ENCODE measurements around the gene CSF2. TPM values are rescaled to one million over a fixed set of nuclear protein-coding genes. Genes with fewer than 3 reads are reported as not detected.
A peak's percentile ranks its signal among the peaks of the same experiment; 100 is the strongest.

CSF2 gene
- total RNA-seq, 2 donors from 2014 or later = 31.1 to 50.7 TPM

DNA sequence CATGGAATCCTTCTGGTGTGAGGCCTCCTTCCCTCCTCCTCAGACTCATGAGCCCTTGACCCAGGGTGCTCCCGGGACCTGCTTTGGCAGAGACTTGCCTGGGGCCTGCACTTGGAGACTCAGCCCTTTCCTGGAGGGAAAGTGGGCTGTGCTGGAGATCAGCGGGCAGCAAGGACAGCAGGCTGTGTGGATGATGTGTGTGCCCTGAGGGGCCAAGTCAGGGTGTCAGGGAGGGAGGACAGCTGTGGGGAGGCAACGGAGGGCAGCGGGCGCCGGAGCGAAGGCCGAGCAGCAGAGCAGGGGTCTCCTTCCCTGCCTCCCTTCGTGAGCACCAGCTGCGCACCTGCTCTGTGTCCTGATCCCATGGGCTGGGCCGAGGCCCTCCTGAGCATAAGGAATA, 6.1 kb upstream of the CSF2 start:
- no peak overlapping the region for H3K4me3 Mint-ChIP-seq
- no peak overlapping the region for H3K27ac Mint-ChIP-seq
- no peaks in the 10 kb centered on the region for H3K9me3 Mint-ChIP-seq
- ATAC-seq (replicated peaks in 1 of 2) = no peak
- H3K36me3 Mint-ChIP-seq (ENCODE audit: insufficient read depth in 2 of 2) = no peaks in the 10 kb centered on the region
- no peak for DNase-seq
- H3K4me1 Mint-ChIP-seq (ENCODE audit: low read depth) = peaks cover 66% of the 10 kb centered on the region
- H3K27me3 Mint-ChIP-seq (ENCODE audit: low read depth) = no peaks in the 10 kb centered on the region

DNA sequence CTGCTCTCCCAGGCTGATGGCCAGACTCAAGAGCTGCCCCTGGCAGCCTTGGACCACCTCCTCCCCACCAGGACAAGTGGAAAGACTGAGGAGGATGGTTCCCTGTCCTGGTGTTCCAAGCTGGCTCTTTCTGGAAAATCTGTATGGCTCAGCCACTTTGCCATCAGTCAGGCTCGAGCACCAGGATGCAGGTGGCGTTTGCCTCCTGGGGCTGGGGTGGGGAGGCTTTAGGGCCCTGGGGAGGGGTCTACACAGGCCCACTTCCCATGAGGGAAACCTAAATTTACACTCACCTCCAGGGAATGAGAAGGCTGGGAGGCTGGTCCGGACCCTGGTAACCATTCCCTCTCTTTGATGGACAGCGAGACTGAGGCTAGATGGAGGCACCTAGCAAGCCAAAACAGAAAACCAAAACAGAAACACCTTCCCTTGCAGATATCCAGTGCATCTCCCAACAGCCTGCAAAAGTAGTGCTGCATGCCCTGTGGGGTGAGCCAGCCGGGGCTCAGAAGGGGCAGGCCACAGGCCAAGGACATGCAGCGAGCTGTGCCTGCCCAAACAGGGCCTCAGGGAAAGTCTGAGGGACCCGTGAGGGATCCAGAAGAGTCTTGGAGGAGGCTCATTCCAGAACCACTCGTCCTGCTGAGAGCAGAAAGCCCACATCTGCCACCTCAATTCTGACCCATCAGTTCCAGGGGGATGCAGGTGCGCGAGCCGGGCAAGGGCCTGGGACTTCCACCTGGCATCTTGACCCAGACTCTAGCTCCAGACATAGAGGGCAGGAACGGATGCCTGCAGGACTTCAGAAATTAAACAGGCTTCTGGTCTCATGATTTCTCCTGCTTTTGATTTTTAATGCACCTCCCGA, 5.4 kb upstream of the CSF2 start:
- no peak overlapping the region for H3K4me3 Mint-ChIP-seq
- H3K36me3 Mint-ChIP-seq (ENCODE audit: insufficient read depth in 2 of 2) = no peaks in the 10 kb centered on the region
- ATAC-seq (replicated peaks in 1 of 2) (no peak), DNase-seq (no peak)
- H3K9me3 Mint-ChIP-seq = no peaks in the 10 kb centered on the region
- H3K27me3 Mint-ChIP-seq (ENCODE audit: low read depth) = no peaks in the 10 kb centered on the region
- no peak overlapping the region for H3K27ac Mint-ChIP-seq
- H3K4me1 Mint-ChIP-seq (ENCODE audit: low read depth) = peaks cover 71% of the 10 kb centered on the region

DNA sequence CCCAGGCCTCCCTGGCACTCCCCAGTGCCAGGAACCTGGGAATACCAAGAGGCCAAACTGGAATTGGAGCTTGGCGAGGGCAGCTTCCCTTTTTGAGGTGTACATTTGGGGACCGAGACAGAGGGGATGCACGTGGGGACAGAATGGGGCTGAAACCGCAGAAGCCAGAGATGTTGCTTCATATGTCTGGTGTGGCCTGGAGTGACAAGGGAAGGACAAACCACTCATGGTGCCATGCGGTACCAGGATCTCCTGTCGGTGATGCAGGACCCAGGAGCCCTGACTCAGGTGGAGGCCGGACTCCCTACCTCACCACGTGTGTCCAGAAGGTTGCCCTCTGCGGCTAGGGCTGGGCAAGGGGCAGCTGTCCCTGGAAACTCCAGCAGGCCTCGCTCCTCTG, 4.0 kb upstream of the CSF2 start:
- DNase-seq (no peak), ATAC-seq (replicated peaks in 1 of 2) (no peak)
- Mint-ChIP-seq H3K27me3 (ENCODE audit: low read depth) (no peaks in the 10 kb centered on the region), H3K4me3 (no peak overlapping the region), H3K9me3 (no peaks in the 10 kb centered on the region), H3K36me3 (ENCODE audit: insufficient read depth in 2 of 2) (no peaks in the 10 kb centered on the region), H3K4me1 (ENCODE audit: low read depth) (peaks cover 71% of the 10 kb centered on the region), H3K27ac (no peak overlapping the region)

DNA sequence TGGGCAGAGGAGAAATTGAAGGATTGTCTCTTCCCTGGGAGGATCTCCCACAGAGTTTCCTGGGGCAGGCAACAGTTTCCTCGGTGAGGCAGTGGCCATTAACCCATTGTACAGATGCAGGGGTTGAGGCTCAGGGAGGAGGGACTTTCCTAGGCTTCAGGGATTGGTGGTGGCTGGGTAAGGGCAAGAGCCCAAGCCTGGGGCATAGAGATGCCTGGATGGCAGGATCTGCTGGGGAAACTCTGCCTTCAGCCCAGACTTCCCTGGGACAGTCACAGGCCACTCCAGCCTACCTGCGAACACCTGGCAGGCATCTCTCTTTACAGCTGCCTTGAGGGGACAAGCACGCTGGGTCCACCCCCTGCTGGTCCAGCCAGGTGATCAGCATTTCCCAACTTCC, 3.6 kb upstream of the CSF2 start:
- no peak overlapping the region for H3K4me3 Mint-ChIP-seq
- no peaks in the 10 kb centered on the region for H3K9me3 Mint-ChIP-seq
- no peaks in the 10 kb centered on the region for H3K27me3 Mint-ChIP-seq (ENCODE audit: low read depth)
- H3K27ac Mint-ChIP-seq = no peak overlapping the region
- DNase-seq = no peak
- H3K36me3 Mint-ChIP-seq (ENCODE audit: insufficient read depth in 2 of 2) = no peaks in the 10 kb centered on the region
- H3K4me1 Mint-ChIP-seq (ENCODE audit: low read depth) = peaks cover 71% of the 10 kb centered on the region
- ATAC-seq (replicated peaks in 1 of 2) = no peak

DNA sequence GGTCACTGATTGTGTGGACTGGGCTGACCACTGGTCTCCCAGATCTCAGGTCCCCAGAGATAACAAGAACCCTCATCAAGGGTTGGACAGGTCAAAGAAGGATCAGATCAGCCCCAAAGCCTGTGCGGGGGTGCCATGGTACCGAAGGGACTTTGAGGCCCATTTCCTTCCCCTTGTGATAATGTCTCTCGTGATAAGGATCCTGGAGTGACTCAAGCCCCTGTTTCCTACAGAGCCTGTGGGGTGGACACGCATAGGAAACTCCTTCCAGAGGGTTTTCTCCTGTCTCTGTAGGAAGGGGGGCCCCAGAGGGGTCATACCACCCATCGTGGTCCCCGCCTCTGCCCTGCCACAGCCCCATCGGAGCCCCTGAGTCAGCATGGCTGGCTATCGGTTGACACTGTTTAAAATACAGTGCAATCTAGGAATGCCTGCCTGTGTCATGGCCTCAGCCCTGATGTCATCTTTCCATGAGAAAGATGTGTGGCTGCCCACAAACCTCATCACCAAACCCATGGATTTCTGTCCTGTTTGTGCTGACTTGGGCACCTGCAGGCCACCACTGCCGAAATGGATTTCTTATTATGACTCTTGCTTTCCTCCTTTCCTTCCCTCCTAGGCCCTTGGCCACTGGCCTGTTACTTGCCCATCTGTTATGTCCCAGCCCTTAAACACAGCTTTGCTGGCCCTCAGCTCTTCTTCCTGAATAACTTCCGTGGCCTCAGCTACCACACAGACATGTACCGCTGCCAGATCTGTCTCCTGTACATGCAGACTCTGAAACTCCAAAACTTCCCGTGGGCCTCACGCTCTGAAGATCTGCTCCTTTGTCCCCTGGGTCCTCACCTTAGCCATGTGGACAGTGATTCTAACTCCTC, 2.9 kb upstream of the CSF2 start:
- peak; percentile 56 to 68 for DNase-seq
- Mint-ChIP-seq H3K4me1 (ENCODE audit: low read depth) (peaks cover 71% of the 10 kb centered on the region), H3K36me3 (ENCODE audit: insufficient read depth in 2 of 2) (no peaks in the 10 kb centered on the region), H3K9me3 (no peaks in the 10 kb centered on the region), H3K27ac (no peak overlapping the region), H3K4me3 (peak overlapping the region; percentile 0 to 39), H3K27me3 (ENCODE audit: low read depth) (no peaks in the 10 kb centered on the region)
- ATAC-seq (replicated peaks in 1 of 2) = peak; percentile 73 to 75

DNA sequence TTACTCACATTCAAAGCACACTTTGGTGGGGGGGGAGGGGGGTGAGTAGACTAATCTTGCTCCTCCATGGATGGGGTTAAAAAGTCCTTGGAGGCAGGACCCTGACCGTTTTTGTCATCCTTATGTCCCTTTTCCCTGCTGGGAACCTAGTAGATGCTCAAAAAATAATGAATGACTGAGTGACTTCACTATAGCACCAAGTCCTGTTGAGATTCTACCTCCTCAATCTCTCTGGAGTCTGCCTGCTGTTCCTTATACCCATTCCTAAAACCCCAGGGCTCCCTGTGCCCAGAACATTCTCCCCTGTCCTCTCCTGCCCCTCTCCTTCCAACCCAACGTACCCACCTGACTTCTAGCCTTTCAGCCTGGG, 2.3 kb upstream of the CSF2 start:
- ATAC-seq (replicated peaks in 1 of 2) (no peak), DNase-seq (no peak)
- no peaks in the 10 kb centered on the region for H3K27me3 Mint-ChIP-seq (ENCODE audit: low read depth)
- peaks cover 71% of the 10 kb centered on the region for H3K4me1 Mint-ChIP-seq (ENCODE audit: low read depth)
- peak overlapping the region; percentile 33 for H3K27ac Mint-ChIP-seq
- peak overlapping the region; percentile 0 to 50 for H3K4me3 Mint-ChIP-seq
- H3K9me3 Mint-ChIP-seq = no peaks in the 10 kb centered on the region
- H3K36me3 Mint-ChIP-seq (ENCODE audit: insufficient read depth in 2 of 2) = no peaks in the 10 kb centered on the region

DNA sequence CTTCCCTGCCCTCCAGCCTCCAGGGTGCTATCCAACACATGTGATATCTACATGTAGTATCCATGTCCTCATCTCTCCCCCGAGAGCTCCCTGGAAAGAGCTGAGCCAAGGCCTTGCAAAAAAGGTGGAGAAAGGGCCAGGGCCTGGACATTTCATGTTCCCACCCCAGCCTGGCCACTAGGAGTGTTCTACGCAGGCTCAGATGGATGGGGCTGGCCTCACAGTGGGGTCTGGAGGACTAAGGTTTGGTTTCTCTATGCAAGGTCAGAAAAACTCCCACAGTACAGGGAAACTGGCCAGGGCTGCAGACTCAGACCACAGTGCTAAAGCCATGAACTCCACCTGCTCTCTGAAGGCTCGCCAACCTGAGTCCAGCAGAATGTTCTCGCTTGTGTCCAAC, 1.5 kb upstream of the CSF2 start:
- peaks cover 73% of the 10 kb centered on the region for H3K4me1 Mint-ChIP-seq (ENCODE audit: low read depth)
- H3K27ac Mint-ChIP-seq = no peak overlapping the region
- no peak overlapping the region for H3K4me3 Mint-ChIP-seq
- ATAC-seq (replicated peaks in 1 of 2) (no peak), DNase-seq (no peak)
- no peaks in the 10 kb centered on the region for H3K36me3 Mint-ChIP-seq (ENCODE audit: insufficient read depth in 2 of 2)
- H3K9me3 Mint-ChIP-seq = no peaks in the 10 kb centered on the region
- H3K27me3 Mint-ChIP-seq (ENCODE audit: low read depth) = no peaks in the 10 kb centered on the region

DNA sequence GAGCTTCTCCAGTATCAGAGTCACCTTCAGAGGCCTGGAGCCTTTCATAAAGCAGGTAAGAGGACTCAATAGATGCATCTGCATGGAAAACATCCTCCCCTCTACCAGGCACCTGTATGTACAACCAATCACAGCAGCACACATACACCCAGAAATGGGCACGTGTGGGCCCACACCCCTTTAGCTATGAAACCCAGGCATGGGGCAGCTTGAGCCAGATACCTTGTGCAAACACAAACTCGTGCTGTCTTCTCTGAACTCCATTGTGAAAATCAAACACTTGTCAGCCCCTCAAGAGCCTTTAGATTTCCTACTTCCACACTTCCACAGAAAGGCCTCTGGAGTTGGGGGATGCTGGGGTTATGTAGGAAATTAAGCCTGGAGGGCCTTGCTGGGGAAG, 1.1 kb upstream of the CSF2 start:
- Mint-ChIP-seq H3K27ac (no peak overlapping the region), H3K4me3 (no peak overlapping the region), H3K36me3 (ENCODE audit: insufficient read depth in 2 of 2) (no peaks in the 10 kb centered on the region), H3K9me3 (no peaks in the 10 kb centered on the region), H3K4me1 (ENCODE audit: low read depth) (peaks cover 76% of the 10 kb centered on the region), H3K27me3 (ENCODE audit: low read depth) (no peaks in the 10 kb centered on the region)
- DNase-seq = no peak
- no peak for ATAC-seq (replicated peaks in 1 of 2)

DNA sequence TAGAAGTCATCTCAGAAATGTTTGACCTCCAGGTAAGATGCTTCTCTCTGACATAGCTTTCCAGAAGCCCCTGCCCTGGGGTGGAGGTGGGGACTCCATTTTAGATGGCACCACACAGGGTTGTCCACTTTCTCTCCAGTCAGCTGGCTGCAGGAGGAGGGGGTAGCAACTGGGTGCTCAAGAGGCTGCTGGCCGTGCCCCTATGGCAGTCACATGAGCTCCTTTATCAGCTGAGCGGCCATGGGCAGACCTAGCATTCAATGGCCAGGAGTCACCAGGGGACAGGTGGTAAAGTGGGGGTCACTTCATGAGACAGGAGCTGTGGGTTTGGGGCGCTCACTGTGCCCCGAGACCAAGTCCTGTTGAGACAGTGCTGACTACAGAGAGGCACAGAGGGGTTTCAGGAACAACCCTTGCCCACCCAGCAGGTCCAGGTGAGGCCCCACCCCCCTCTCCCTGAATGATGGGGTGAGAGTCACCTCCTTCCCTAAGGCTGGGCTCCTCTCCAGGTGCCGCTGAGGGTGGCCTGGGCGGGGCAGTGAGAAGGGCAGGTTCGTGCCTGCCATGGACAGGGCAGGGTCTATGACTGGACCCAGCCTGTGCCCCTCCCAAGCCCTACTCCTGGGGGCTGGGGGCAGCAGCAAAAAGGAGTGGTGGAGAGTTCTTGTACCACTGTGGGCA, 642 bp downstream of the CSF2 start:
- peaks cover 93% of the 10 kb centered on the region for H3K4me1 Mint-ChIP-seq (ENCODE audit: low read depth)
- no peaks in the 10 kb centered on the region for H3K27me3 Mint-ChIP-seq (ENCODE audit: low read depth)
- H3K27ac Mint-ChIP-seq = no peak overlapping the region
- peak overlapping the region; percentile 71 to 75 for H3K4me3 Mint-ChIP-seq
- ATAC-seq (replicated peaks in 1 of 2) = no peak
- no peaks in the 10 kb centered on the region for H3K9me3 Mint-ChIP-seq
- H3K36me3 Mint-ChIP-seq (ENCODE audit: insufficient read depth in 2 of 2) = no peaks in the 10 kb centered on the region
- no peak for DNase-seq

DNA sequence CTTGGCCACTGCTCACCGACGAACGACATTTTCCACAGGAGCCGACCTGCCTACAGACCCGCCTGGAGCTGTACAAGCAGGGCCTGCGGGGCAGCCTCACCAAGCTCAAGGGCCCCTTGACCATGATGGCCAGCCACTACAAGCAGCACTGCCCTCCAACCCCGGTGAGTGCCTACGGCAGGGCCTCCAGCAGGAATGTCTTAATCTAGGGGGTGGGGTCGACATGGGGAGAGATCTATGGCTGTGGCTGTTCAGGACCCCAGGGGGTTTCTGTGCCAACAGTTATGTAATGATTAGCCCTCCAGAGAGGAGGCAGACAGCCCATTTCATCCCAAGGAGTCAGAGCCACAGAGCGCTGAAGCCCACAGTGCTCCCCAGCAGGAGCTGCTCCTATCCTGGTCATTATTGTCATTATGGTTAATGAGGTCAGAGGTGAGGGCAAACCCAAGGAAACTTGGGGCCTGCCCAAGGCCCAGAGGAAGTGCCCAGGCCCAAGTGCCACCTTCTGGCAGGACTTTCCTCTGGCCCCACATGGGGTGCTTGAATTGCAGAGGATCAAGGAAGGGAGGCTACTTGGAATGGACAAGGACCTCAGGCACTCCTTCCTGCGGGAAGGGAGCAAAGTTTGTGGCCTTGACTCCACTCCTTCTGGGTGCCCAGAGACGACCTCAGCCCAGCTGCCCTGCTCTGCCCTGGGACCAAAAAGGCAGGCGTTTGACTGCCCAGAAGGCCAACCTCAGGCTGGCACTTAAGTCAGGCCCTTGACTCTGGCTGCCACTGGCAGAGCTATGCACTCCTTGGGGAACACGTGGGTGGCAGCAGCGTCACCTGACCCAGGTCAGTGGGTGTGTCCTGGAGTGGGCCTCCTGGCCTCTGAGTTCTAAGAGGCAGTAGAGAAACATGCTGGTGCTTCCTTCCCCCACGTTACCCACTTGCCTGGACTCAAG, 1.5 kb downstream of the CSF2 start:
- peak; percentile 51 to 53 for DNase-seq
- Mint-ChIP-seq H3K36me3 (ENCODE audit: insufficient read depth in 2 of 2) (no peaks in the 10 kb centered on the region), H3K9me3 (no peaks in the 10 kb centered on the region), H3K27ac (peak overlapping the region; percentile 58), H3K27me3 (ENCODE audit: low read depth) (no peaks in the 10 kb centered on the region), H3K4me1 (ENCODE audit: low read depth) (peaks cover 97% of the 10 kb centered on the region), H3K4me3 (peak overlapping the region; percentile 71 to 75)
- peak; percentile 38 to 62 for ATAC-seq (replicated peaks in 1 of 2)

DNA sequence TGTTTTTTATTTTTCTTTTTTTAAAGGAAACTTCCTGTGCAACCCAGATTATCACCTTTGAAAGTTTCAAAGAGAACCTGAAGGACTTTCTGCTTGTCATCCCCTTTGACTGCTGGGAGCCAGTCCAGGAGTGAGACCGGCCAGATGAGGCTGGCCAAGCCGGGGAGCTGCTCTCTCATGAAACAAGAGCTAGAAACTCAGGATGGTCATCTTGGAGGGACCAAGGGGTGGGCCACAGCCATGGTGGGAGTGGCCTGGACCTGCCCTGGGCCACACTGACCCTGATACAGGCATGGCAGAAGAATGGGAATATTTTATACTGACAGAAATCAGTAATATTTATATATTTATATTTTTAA, 2.1 kb downstream of the CSF2 start:
- no peaks in the 10 kb centered on the region for H3K36me3 Mint-ChIP-seq (ENCODE audit: insufficient read depth in 2 of 2)
- no peaks in the 10 kb centered on the region for H3K27me3 Mint-ChIP-seq (ENCODE audit: low read depth)
- peak overlapping the region; percentile 71 to 75 for H3K4me3 Mint-ChIP-seq
- no peaks in the 10 kb centered on the region for H3K9me3 Mint-ChIP-seq
- H3K27ac Mint-ChIP-seq = peak overlapping the region; percentile 58
- DNase-seq (no peak), ATAC-seq (replicated peaks in 1 of 2) (no peak)
- peaks cover 94% of the 10 kb centered on the region for H3K4me1 Mint-ChIP-seq (ENCODE audit: low read depth)

DNA sequence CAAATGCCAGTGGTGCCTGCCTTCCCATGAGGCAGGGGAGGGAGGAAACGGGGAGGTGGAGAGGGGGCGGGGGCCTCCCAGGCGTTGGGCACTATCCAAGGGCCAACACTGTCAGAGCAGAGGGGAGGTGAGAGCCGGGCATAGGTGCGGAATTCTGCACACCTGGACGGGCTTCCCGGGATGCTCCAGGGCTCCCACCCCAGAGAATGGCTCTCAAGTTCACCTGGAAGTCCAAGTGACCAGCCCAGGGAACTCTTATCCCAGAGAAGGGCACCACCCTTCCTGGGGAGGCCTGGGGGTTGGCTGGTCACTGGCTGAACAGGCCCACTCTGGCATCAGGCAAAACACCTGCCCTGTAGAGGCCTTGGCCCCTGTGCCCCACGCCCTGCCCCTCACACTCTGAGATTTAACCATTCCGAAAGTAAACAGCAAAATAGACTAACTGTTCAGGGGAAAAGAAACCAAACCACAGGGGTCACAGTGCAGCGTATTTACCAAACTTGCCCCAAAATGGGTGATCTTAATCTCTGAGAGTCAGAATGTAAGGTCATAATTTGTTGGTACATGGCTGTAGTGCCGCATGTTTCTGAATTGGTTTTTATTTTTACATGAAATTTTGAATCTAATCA, 2.7 kb downstream of the CSF2 start:
- peak; percentile 18 to 21 for ATAC-seq (replicated peaks in 1 of 2)
- DNase-seq = no peak
- H3K27me3 Mint-ChIP-seq (ENCODE audit: low read depth) = no peaks in the 10 kb centered on the region
- H3K9me3 Mint-ChIP-seq = no peaks in the 10 kb centered on the region
- peak overlapping the region; percentile 34 for H3K27ac Mint-ChIP-seq
- no peaks in the 10 kb centered on the region for H3K36me3 Mint-ChIP-seq (ENCODE audit: insufficient read depth in 2 of 2)
- H3K4me3 Mint-ChIP-seq = peak overlapping the region in 1 of 2 donors; percentile 40
- peaks cover 93% of the 10 kb centered on the region for H3K4me1 Mint-ChIP-seq (ENCODE audit: low read depth)
